GM21526 (cell line): ENCODE results near the gene PACSIN2.
"Not testable (repeated sequence)": the region's sequence is repeated elsewhere in the genome, so short reads cannot be mapped to it uniquely, and the experiment has no call there.

ENCODE experiments used
- ATAC-seq: cut with Tn5 transposase; IDR thresholded peaks from one replicate; pipeline ENCODE4 v1.9.1; 2021; ENCODE audit warnings: moderate library complexity; ENCODE audit not compliant: unreplicated experiment, low FRiP score

The PACSIN2 gene

DNA sequence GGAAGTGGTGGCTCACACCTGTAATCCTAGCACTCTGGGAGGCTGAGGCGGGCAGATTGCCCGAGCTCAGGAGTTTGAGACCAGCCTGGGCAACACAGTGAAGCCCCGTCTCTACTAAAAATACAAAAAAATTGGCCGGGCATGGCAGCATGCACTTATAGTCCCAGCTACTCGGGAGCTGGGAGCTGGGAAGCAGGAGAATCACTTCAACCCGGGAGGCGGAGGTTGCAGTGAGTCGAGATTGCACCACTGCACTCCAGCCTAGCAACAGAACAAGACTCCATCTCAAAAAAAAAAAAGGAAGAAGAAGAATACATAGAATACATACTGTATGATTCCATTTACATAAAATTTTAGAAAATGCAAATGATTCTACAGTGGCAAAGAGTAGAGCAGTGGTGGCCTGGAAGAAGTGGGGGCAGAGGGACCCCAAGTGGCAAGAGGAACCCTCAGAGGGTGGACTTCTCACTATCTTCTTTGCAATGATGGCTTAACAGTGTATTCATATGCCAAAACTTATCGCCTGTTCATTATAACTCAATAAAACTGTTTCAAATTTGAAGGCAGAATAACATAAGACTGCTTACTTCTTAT lies 22.0 kb downstream of the PACSIN2 start:
- ATAC-seq: no peak

DNA sequence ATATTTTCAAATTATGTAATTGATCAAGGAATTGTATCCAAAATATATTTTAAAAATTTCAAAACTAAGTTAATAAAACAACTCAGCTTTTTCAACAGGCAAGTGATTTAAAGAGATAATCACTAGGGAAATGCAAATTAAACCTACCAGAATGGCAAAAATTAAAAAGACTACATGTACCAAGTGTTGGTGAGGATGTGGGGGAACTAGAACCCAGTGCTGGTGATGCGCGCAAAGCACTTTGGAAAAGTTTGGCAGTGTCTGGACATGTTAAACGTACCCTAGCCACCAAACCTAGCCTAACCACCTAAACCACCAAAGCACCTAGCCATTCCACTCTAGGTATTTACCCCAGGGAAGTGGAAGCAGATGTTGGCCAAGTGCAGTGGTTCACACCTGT lies 22.9 kb downstream of the PACSIN2 start:
- ATAC-seq: no peak

DNA sequence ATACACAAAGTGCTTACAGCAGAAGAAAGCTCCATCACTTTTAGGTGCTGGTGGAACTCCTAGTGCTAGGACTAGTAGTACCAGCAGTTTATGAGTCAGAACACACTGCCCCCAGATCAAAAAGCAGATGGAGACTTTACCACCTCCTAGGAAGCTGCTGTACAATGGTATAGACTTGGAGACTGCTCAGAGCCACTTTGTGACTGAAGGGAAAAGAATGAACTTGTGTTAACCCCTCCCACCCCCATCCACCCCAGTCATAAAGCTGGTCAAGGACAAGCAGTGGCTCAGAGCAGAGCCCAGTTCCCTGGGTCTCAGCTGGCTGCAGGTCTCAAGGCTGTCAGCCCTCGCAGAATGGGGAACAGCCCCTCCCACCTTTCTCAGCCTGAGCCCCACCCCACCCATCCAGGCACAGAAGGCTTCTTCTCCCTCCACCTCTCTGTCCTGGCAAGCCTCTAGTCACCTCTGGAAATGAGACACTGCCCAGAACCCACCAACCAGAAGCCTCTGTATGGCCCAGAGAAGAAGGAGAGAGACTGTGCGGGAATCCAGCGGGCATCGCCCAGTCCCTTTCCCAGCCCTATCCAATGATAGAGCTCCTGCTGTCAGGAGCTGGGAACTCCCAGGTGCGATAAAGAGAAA lies 23.8 kb downstream of the PACSIN2 start:
- ATAC-seq: no peak

GRCh38 chr22:42990131-42990838 lies 24.7 kb downstream of the PACSIN2 start:
- no peak for ATAC-seq

- ATAC-seq: no peak
Observed at GRCh38 chr22:42986115-42986514, 28.8 kb downstream of the PACSIN2 start.

DNA sequence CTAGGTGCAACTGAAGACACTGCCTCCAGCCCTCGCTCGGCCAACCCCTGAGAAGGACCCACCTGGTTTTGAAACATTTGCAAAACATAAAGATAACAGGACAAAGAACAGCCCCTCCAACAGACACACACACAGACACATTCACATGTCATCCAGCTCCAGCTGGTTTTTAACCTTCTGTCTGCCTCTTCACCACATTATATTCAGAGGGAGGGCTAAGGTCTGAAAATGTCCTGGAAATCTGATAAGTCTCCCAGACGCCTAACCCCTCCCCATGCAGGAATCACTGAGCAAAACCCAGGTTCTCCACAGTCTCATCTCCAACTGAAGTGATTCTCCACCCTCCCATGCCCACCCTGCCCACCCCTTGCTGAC lies 29.4 kb downstream of the PACSIN2 start:
- no peak for ATAC-seq

DNA sequence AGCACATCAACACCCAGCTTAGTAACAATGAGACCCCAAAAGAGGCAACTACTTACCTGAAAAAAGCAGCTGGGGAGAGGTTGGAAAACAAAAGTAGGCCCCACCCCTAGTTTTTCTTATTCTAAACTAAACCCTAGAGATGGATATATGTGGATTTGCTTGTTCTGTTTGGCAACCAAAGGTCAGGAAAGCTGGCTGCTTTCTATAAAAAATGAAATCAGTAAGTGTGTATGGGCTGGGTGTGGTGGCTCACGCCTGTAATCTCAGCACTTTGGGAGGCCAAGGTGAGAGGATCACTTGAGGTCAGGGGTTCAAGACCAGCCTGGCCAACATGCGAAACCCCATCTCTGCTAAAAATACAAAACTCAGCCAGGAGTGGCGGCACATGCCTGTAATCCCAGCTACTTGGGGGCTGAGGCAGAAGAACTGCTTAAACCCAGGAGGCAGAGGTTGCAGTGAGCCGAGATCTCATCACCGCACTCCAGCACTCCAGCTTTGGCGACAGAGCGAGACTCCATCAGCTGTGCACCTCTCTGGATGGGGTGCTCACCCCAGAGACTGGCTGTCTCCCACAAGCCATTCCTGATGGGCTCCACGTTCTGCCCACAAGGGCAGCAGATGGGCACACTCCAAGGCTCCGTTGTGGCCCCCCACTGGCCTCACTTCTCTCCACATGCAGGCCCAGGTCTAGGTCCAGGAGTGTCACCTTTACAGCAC lies 30.0 kb downstream of the PACSIN2 start:
- no peak for ATAC-seq

- no peak for ATAC-seq
Observed at GRCh38 chr22:42984397-42984796, 30.6 kb downstream of the PACSIN2 start.

GRCh38 chr22:42983470-42983869 lies 31.5 kb downstream of the PACSIN2 start:
- no peak for ATAC-seq

DNA sequence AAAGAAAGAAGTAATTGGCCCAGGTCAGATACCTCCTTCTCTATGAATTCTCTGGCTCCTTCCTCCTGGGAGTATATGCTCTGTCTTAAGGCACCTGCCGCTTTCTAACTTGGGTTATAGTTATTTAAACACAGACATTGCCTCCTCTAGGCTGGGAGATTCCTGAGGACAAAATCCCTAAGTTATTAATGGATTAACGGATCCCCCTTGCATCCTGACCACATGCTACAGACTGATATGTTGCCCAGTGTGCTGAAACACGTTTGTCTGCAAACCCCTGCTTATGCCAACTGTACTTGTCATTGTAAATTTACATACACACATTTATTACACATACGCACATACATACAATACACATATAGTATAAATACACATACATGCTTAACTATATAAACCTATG lies 35.3 kb downstream of the PACSIN2 start:
- ATAC-seq: no peak

GRCh38 chr22:42978453-42979103 lies 36.4 kb downstream of the PACSIN2 start:
- ATAC-seq: no peak

DNA sequence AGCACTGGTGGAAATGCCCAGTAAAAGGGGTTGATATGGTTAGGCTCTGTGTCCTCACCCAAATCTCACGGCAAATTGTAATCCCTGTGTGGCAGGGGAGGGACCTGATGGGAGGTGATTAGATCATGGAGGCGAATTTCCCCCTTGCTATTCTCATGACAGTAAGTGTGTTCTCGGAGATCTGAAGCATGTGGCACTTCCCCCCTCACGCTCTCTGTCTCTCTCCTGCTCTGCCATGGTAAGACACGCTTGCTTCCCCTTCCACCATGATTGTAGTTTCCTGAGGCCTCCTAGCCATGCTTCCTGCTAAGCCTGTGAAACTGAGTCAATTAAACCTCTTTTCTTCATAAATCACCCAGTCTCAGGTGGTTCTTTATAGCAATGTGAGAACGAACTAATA lies 37.4 kb downstream of the PACSIN2 start:
- ATAC-seq: no peak

DNA sequence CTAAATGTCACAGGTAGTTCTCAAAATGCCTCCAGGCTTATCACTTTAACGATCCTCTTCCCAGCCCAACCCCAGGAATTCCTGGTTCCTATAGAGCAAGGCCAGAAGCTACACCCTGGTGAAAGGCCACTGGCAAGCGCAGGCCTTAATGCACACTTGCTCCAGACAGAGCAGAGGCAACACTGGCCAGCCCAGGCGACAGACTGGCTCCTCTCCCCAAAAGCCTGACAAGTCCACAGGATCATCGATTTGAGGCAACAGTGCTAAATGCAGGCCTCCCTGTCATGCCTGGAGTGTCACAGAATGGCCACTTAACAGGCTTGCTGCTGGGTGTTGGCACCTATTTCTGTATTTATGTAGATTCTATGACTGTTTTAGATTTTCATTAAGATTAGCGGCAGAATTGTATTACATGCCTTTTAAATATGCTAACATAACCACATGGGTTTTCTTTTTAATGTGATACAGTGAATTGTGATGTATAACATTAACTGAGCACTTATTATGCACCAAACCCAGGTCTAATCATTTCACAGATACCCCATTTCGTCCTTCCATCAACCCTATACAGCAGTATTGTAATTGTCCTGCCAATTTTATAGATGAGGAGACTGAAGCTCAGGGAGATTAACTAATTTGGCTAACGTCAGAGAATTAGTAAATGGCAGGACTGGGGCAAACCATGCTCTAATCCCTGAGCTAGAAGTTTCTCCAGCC lies 38.6 kb downstream of the PACSIN2 start:
- no peak for ATAC-seq

GRCh38 chr22:42974223-42974622 lies 40.7 kb downstream of the PACSIN2 start:
- no peak for ATAC-seq

GRCh38 chr22:42973536-42973881 lies 41.4 kb downstream of the PACSIN2 start:
- no peak for ATAC-seq

GRCh38 chr22:42972649-42973535 lies 42.1 kb downstream of the PACSIN2 start:
- ATAC-seq: no peak

- not testable (repeated sequence) for ATAC-seq
Observed at GRCh38 chr22:42971473-42971860, 43.5 kb downstream of the PACSIN2 start.

- no peak for ATAC-seq
Observed at GRCh38 chr22:42970029-42970428, 44.9 kb downstream of the PACSIN2 start.

DNA sequence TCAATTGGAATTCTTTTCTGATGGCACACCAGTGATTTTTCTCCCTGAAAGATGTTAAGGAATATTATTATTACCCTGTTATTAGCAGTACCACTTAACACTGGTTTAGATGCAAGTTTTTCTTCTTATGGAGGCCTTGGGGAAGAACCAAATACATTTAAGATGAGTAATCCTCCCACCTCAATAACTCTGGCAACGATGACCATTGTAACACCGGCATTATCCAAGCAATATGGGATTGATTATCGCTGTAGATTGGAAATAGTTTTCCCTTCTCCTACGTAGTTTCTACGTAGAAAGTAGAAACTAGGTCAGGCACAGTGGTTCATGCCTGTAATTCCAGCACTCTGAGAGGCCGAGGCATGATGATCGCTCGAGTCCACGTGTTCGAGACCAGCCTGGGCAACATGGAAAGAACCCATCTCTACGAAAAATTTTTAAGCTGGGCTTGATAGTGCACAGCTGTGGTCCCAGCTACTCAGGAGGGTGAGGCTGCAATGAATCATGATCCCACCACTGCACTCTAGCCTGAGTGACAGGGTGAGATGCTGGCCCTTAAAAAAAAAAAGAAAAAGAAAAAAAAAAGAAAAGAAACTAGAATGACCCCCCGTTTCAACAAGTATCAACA lies 45.5 kb downstream of the PACSIN2 start:
- ATAC-seq: no peak
